Fibroblast of lung (primary cell): ENCODE measurements around the gene CDKN2D.

ENCODE experiments used
- EZH2 ChIP-seq: IDR thresholded peaks from 2 replicates; pipeline ENCODE4 v1.5.1; 2012; ENCODE audit warnings: low read length, control low read depth, mild to moderate bottlenecking; ENCODE audit errors: missing control alignments
- TF ChIP-seq, protein P1 (sequence below), 2 donors: IDR thresholded peaks in 1 of 2; conservative IDR thresholded peaks in 1 of 2; 1 replicate in 1 of 2; 2 replicates in 1 of 2; pipeline ENCODE4 v1.5.1; 2011 to 2012; ENCODE audit warnings: low read length in 2 of 2, control low read depth in 1 of 2, inconsistent platforms in 1 of 2, low read depth in 1 of 2, mild to moderate bottlenecking in 1 of 2

DNA sequence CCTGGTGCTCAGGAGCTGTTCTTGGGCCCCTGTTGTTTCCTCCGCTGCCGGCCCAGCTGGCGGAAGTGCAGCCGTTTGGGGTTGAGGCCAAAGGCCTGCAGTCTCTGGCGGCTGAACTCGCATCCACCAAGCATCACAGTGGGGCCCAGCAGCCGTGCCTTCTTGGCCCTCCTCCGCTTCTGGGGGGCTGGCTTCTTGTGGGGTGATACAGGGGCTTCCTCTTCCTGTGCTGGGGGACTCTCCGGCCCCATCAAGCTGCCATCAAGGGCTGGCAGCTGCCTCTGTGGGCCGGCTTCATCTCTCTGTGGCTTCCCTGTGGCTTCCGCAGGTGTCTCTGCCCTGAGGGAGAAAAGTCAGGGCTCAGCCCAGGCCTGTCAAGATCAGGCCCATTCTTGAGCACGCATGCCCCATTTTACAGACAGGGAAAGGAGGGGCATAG, 14.8 kb downstream of the CDKN2D start:
- TF ChIP-seq, protein P1, sequence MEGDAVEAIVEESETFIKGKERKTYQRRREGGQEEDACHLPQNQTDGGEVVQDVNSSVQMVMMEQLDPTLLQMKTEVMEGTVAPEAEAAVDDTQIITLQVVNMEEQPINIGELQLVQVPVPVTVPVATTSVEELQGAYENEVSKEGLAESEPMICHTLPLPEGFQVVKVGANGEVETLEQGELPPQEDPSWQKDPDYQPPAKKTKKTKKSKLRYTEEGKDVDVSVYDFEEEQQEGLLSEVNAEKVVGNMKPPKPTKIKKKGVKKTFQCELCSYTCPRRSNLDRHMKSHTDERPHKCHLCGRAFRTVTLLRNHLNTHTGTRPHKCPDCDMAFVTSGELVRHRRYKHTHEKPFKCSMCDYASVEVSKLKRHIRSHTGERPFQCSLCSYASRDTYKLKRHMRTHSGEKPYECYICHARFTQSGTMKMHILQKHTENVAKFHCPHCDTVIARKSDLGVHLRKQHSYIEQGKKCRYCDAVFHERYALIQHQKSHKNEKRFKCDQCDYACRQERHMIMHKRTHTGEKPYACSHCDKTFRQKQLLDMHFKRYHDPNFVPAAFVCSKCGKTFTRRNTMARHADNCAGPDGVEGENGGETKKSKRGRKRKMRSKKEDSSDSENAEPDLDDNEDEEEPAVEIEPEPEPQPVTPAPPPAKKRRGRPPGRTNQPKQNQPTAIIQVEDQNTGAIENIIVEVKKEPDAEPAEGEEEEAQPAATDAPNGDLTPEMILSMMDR (conservative IDR thresholded peaks at IDR 0.05 in 1 of 2, IDR thresholded peaks at IDR 0.05 in 1 of 2; ENCODE audit: low read depth in 1 of 2, low read length in 2 of 2) = no peak
- no peak for TF ChIP-seq EZH2
